GM23248 (cell line): ENCODE measurements around the gene PRKAR1B.

Source experiments
- EZH2 ChIP-seq: fragments of 200-600 bp; sonication (generic); IDR thresholded peaks from 2 replicates; pipeline ENCODE4 v1.6.1; 2018; ENCODE audit warnings: antibody characterized with exemption, mild to moderate bottlenecking; ENCODE audit not compliant: insufficient read depth, poor library complexity, severe bottlenecking
- EZH2phosphoT487 ChIP-seq: fragments of 200-600 bp; sonication (generic); IDR thresholded peaks from 2 replicates; pipeline ENCODE4 v1.6.1; 2018; ENCODE audit warnings: antibody characterized with exemption, moderate library complexity, mild to moderate bottlenecking, low read depth; ENCODE audit not compliant: insufficient read depth

GRCh38 chr7:538764-539685, 188.1 kb downstream of the PRKAR1B start:
- TF ChIP-seq EZH2phosphoT487 (no peak), EZH2 (no peak)
